CD4-positive, alpha-beta T cell treated with Interferon alpha-2 for 1 hour (primary cell): ENCODE data around the gene TGFB1I1.

Experiments used
- DNase-seq, 2 donors: peaks; one replicate each; pipeline ENCODE4 v3.0.0-alpha.2; 2020 to 2022

TGFB1I1 gene

GRCh38 chr16:31453255-31454204 is 18.4 kb upstream of the TGFB1I1 start:
- DNase-seq: peak in 1 of 2 donors; percentile 58

GRCh38 chr16:31455601-31456314 is 16.2 kb upstream of the TGFB1I1 start:
- peak in 1 of 2 donors; percentile 46 for DNase-seq

- DNase-seq: no peak
Measured at GRCh38 chr16:31456988-31457360, 15.0 kb upstream of the TGFB1I1 start.

GRCh38 chr16:31458073-31458843 is 13.7 kb upstream of the TGFB1I1 start:
- peak; percentile 50 to 71 for DNase-seq

GRCh38 chr16:31458844-31459686 is 12.9 kb upstream of the TGFB1I1 start, which contains the start of gene ARMC5:
Gene ARMC5, plus strand, starts transcription at chr16:31459501. Its CDS starts 24 bp downstream, at chr16:31459525.
- peak; percentile 98 for DNase-seq

GRCh38 chr16:31459687-31460581 is 12.0 kb upstream of the TGFB1I1 start:
- peak; percentile 100 for DNase-seq

- DNase-seq: peak in 1 of 2 donors; percentile 72
Measured at GRCh38 chr16:31460582-31461002, 11.4 kb upstream of the TGFB1I1 start.

GRCh38 chr16:31461201-31461920 is 10.6 kb upstream of the TGFB1I1 start:
- no peak for DNase-seq

- DNase-seq: no peak
Measured at GRCh38 chr16:31461921-31462804, 9.8 kb upstream of the TGFB1I1 start.

GRCh38 chr16:31464348-31464769 is 7.6 kb upstream of the TGFB1I1 start:
- no peak for DNase-seq

GRCh38 chr16:31464781-31465260 is 7.1 kb upstream of the TGFB1I1 start:
- no peak for DNase-seq

GRCh38 chr16:31465788-31466370 is 6.1 kb upstream of the TGFB1I1 start:
- DNase-seq: no peak

GRCh38 chr16:31466381-31466841 is 5.5 kb upstream of the TGFB1I1 start:
- no peak for DNase-seq

GRCh38 chr16:31467151-31467773 is 4.7 kb upstream of the TGFB1I1 start:
- DNase-seq: no peak

GRCh38 chr16:31467858-31468257 is 4.1 kb upstream of the TGFB1I1 start:
- DNase-seq: no peak

GRCh38 chr16:31470615-31471014 is 1.3 kb upstream of the TGFB1I1 start:
- DNase-seq: no peak

GRCh38 chr16:31471241-31471874 is 594 bp upstream of the TGFB1I1 start:
- DNase-seq: no peak
